UCSD-AML1 (cell line): Measurements from ENCODE around the gene CILP.
"Not testable (repeated sequence)": the region's sequence is repeated elsewhere in the genome, so short reads cannot be mapped to it uniquely, and the experiment has no call there.

Experiments
- DNase-seq: peaks from one replicate; lab custom pipeline; 2025; ENCODE audit not compliant: unreplicated experiment; lab: John Stamatoyannopoulos, UW

Gene CILP

DNA sequence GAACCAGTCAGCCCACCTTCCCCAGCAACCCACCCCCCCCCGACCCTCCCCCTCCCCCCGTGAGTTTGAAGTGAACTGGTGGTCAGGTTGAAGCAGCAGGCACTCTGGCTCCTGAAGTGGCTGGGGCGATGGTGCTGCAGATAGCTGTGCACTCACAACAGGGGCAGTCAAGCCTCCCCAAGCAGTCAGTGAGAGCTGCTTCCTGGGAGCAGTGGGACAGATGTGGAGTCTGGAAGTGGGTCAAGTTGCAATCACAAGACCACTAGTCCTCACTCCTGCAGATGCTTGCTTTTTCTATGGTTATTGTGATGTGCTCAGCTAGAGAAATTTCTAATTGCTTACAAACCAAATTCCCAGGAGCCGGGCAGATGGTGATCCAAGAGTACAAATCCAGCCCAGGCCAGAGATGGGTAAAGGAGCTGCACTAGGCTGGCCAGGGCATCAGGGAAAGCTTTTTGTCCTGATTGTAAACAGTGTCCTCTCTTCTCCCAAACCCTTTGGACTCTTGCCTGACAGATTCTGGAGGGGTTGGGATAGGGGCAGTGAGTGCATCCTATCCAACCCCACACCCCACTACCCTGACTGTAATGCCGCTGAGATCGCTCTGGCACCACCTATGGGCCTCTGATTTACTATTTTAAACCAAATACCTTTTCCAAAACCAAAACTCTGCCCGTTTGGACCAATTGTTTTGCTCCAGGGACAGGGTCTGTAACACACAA is 16.3 kb downstream of the CILP start:
- DNase-seq: no peak

DNA sequence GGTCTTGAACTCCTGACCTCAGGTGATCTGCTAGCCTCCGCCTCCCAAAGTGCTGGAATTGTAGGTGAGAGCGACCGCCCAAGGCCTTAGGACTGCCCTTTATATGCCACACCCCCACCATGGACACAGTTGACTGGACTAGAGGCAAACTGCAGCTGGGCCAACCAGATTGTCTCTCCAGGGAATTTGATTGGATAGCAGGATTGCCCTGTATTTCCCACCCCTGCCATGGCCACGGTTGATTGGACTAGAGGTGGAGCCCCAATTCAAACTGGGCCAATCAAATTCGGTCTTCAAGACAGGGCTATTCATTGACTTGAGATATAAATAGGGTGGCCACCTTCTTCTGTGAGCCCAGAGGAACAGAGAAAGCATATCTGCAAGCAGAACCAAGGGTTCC is 19.3 kb downstream of the CILP start:
- DNase-seq: no peak

DNA sequence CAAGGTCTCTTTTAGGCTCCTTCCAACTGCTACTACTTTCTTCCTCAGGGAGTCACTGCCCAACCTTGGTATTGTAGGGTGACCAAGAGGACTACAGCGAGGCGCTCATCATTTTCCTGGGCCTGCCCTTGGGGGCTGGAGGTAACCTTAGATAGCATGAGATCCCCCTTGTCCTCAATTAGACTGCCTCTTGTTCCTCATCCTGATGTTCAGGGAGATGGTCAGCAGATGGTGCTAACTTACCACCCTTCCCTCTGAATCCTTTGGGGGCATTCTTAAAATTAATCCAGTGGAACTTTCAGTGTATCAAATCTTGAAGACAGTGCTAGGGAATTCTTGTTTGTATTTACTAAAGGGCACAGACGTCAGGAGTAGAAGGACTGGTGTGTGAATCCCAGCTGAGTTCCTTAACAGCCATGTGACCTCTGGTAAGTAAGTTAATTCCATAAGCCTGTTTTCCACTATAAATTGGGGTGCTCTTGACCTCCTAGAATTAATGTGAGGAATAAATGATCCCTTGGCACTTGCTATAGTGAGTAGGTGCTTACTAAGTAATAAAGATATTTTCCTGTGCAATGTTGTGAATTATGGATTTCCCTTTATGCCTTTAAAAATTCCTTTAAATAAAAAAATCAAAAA is 22.1 kb downstream of the CILP start:
- DNase-seq: peak; percentile 17

DNA sequence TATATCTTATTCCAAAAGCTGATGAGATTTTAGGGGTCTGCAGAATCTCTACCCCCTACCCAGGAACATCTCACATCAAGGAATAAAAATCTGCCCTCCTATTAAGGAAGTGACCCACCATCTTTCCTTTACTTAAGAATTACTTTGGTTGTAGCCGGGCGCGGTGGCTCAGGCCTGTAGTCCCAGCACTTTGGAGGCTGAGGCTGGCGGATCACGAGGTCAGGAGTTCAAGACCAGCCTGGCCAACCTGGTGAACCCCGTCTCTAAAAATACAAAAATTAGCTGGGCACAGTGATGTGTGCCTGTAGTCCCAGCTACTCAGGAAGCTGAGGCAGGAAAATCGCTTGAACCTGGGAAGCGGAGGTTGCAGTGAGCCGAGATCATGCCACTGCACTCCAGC is 22.8 kb downstream of the CILP start:
- not testable (repeated sequence) for DNase-seq

DNA sequence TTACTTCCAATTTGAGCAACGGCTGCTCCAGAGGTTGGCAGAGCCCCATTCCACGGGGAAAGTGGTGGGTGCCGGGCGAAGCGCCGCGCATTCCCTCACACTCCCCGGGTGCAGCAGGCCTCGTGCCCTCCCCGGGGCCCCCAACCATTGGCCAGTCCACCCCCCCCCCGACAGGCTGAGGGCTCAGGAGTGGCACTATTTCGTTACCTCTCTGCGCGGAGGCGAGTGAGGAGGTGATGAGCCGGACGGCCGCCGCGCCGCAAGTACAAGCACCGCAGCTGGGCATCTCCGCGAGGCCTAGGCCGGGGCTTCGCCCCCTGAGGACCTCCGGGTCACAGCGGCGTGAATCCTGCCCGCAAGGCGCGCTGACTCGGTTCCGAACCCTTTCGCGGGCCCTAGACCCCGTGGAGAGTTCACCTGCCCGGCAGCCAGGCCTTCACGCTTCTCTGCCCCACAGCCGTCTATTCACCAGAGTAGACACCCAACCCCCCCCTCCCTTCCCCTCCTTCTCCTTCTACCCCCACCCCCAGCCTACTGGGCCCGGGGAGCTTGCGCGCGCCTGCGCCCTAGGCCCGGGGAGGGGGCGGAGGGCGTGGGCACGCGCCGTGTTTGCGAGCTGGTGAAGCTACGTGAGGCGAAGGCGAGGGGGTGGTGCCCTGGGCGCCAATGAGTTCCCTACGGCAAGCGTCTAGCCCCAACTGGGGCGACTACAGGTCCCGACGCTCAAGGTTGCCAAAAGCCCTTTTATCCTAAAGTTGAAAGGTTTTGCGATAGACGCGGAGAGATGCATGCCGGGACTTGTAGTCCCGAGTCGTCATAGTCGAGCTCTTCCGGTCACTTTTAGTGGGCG is 26.2 kb downstream of the CILP start, which contains the start of gene CLPX:
CLPX (minus strand) TSS at position 475 of the 850 bp plus-strand sequence; CDS start at position 286, 189 bp downstream.
- peak; percentile 97 for DNase-seq

DNA sequence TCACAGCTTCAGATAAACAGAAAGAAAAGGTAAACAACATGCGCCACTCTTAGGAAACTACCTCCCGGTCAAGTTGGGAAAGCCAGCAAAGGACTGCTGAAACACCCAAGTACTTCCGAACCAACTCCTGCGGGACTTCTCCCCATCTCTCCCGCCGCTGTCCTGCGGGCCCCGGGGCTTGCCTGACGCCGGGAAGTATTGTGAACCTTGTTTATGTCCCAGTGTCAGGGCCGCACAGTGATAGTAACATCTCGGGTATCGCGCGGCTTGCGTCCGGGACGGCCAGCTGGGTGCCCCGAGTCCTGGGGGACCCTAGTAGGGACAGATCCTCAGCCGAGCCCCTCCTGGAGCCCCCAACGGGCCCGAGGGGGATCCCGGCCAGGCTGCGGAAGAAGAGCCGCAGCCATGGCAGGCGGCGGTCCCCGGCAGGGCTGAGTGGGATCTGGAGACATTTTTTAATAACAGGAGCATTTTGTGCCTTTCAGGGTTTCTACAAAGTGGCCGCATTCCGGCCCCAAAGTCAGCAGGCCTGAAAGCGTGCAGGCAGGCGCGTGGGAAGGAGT is 26.9 kb downstream of the CILP start:
- peak; percentile 61 for DNase-seq

DNA sequence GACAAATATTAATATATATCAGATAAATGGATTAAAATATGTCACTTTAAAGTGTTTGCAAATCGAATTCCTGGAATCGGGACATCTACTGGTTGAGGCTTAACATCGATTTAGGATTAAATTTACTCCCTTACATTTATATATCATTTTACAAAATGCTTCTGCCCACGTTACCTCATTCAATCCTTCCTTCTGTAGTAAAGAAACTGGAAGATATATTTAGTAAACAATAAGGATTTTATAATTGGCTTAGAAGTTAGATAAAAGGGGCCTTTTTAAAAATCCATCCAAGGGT is 27.5 kb downstream of the CILP start:
- no peak for DNase-seq

DNA sequence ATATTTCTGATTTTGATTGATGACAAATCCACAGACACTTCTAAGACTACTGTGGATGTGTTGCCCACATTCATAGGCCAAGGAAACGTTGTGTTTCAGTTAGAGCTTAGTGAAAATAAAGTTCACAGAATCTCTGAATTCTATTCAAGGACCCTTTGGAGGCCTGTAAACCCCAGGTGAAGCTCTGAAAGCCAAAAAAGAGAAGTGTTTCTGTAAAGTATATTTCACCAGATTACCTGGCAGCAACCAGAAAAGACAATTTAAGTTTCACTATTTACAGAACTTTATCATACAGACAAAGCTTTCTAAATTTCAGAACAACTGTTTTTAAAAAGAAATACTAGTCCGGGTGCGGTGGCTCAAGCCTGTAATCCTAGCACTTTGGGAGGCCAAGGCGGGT is 28.7 kb downstream of the CILP start:
- DNase-seq: no peak

DNA sequence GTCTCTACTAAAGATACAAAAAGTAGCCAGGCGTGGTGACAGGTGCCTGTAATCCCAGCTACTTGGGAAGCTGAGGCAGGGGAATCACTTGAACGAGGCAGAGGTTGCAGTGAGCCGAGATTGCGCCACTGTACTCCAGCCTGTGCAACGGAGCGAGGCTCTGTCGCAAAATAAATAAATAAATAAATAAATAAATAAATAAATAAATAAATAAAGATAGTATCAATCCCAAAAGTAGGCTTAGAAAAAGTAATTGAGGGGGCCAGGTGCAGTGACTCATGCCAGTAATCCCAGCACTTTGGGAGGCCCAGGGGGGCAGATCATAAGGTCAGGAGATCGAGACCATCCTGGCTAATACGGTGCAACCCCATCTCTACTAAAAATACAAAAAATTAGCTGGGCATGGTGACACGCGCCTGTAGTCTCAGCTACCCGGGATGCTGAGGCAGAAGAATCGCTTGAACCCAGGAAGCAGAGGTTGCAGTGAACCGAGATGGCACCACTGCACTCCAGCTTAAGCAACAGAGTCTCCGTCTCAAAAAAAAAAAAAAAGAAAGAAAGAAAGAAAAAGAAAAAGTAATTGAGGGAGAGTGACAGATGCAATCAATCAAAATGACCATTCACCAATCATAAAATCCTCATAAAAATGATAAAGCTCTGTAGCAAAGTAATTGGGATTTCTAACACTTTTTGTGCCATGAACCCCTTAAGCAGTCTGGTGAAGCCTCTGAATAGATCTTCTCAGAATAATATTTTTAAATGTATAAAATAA is 29.5 kb downstream of the CILP start:
- not testable (repeated sequence) for DNase-seq

DNA sequence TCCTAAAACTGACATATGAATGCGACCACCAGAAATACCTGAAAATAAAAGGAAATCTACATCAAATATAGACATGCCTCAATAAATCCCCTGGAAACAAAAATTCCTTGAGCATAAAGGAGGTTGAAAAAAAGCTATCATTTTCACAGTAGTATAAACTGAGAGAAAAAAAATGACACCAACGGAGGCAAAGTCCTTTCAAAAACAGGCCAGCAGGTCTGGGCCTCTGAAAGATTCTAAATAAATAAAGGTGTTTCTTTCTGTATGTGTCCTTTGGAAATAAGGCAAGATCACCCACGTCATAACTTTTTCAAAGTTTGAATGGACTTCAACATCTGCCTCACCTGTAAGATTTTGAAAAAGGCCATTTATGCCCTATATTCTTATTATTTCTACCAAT is 31.1 kb downstream of the CILP start:
- no peak for DNase-seq

DNA sequence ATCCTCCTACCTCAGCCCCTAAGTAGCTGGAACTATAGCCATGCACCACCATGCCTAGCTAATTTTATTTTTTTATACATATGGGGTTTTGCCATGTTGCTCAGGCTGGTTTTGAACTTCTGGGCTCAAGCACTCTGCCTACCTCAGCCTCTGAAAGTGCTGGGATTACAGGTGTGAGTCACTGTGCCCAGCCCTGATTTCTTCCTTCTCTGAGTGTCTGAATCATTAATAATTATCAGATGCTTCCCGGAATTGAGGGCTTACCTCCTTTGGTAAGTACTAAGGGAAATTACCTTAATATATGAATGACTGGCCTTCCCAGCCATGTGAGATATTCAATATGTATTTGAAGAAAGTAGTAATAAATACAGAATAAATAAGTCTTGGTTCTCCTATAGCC is 33.4 kb downstream of the CILP start:
- DNase-seq: no peak

DNA sequence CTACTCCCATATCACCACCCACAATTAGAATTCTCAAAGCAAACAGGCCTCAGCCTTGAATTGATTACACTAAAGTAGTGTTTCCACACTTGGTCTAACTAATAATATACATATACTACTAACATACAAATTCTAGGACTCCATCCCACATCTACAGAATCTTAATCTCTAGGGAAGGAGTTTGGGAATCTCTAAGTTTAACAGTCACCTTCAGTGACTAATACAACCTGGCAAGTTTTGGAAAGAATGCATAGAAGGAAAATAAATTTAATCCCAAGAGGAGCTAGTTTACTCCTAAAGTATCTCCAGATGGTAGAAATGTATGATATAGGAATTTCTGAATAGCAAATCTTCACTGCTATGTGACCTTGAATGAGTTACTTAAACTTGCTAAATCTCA is 35.2 kb downstream of the CILP start:
- no peak for DNase-seq

DNA sequence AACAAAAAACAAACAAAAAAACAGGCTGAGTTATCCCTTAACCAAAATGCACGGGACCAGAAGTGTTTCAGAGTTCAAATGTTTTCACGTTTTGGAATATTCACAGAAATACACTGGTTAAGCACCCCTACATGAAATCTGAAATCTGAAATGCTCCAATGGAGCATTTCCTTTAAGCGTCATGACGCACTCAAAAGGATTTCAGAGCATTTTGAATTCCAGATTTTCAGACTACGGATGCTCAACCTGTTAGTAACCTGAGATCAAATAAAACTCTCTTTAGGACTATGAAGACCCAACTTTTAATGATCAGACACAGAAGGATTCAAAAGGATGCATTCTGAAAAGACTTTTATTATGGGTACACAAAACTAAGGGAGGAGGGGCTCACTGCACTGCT is 35.8 kb downstream of the CILP start:
- no peak for DNase-seq

DNA sequence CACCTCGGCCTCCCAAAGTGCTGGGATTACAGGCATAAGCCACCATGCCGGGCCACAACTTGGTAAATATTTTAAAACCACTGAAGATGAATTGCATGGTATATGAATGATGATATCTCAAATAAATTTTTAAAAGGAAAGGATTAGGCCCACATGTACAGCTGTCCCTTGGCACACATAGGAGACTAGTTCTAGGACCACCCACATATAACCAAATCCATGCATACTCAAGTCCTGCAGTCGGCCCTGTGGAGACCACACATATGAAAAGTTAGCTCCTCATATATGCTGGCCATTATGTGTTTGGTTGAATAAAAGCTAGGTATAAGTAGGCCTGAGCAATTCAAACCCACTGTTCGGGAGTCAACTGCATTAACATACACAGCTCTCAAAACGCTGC is 36.8 kb downstream of the CILP start:
- DNase-seq: no peak

DNA sequence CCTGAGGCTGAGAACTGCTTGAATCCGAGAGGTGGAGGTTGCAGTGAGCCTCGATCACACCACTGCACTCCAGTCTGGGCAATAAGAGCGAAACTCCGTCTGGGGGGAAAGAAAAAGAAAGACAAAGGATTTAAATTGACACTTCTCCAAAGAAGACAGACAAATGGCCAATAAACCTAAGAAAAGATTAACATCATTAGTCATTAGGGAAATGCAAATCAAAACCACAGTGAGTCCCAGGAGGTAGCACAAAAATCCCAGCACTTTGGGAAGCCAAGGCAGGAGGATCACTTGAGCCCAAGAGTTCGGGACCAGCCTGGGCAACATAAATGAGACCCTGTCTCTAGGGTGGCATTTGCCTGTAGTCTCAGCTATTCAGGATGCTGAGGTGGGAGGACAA is 38.7 kb downstream of the CILP start:
- DNase-seq: no peak

DNA sequence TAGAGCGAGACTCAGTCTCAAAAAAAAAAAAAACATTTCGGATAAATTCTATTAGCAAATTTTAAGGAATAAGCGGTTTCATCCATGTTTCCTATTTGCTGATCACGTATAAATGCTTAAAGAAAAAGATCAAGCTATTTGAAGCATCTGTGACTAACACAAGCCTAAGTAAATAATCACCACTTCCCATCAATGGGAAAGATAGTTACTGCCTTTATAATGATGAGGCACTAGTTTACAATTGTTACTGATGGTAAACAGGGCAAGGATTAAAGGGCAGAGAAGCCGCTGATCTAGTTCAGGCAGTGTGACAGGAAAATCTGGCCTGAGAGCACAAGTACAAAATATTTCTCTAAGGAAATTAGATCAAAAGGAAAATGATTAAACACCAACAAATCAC is 39.8 kb downstream of the CILP start:
- DNase-seq: no peak

DNA sequence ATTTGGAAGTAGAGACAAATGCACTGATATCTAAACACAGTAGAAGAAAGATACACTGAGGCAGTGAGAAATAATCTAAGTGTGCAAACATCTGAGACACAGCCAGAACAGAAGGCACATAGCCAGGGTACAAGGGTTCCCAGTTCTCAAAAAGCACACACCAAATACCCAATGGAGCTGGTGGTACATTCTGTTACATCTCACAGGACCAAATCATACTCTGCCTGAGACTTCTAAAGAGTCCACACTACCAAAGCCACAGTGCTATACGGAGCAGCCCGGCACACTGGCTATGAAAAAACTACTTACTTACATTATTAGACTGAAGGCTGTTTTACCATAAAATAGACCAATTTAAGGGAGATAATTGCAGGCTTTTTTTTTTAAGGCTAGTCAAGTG is 45.4 kb downstream of the CILP start:
- no peak for DNase-seq

DNA sequence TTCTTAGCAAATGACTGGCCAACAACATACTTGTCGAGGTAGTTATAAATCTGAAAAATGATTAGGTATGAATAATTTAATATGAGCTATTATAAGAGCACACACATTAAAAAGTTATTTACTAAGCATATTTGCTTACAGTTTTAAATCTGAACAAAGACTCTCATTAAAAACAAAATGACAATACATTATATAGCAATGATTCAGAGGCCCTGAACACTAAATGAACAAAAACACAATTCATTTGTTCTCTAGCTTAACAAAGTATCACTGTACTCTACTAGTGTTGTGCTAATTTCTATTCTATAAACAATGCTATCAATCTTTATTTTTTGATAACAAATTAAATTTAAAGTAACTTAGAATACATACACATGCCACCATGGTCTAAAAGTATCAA is 47.1 kb downstream of the CILP start:
- no peak for DNase-seq

DNA sequence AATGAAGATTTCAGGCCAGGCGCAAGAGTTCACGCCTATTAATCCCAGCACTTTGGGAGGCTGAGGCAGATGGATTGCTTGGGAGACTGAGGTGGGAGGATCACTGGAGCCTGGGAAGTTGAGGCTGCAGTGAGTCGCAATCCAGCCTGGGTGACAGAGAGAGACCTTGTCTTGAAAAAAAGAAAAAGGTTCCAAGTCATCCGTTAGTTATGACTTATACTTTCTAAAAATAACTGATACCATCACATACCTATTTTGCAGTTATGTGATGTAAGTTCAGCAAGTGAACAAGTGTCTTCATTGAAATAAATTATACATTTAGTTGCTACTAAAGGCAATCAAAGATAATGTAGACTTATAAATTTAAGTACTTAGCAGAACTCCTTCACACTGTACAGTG is 48.2 kb downstream of the CILP start:
- no peak for DNase-seq

DNA sequence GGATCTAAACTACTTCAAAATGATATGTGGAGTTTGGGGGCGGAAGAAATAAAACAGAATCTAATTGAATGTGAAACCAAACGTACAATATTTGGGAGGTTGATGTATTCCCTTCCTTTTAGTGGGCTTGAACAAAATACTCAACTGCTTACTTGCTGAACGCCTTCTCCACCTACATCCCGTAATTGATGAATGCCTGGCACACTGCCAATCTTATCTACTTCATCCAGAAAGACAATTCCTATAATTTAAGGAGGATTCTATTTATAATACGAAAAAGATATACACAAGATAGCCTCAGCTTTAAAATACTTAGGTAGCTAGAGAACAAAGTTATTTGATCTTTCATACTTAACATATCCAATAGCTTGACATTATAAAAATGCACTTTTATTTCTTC is 54.6 kb downstream of the CILP start:
- no peak for DNase-seq

DNA sequence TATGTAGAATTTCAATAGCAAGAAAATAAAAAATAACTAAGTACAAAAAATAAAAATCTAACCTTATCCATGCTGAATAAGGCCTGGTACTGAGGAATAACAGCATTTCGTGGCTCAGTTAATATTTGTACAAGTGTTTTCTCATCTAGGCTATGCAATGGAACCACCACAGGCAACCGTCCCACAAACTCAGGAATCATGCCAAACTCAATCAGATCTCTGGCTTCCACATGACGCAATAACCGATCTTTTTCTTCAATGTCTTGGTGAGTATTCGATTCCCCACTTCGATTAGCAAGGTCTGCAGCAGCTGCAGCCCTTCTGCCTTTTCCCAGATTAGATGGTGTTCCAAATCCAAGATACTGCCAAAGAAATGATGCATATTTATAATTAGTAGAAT is 56.6 kb downstream of the CILP start:
- no peak for DNase-seq
